Stomach smooth muscle (tissue), 2 donors: ENCODE measurements around the gene DNAJC12.
"Not testable (repeated sequence)": the region's sequence is repeated elsewhere in the genome, so short reads cannot be mapped to it uniquely, and the experiment has no call there.

Source experiments
- H3K27ac ChIP-seq: one replicate; pipeline ENCODE4 v1.7.0; 2013; ENCODE audit warnings: mild to moderate bottlenecking, low read length, inconsistent platforms
- H3K27me3 ChIP-seq, 2 donors: one replicate each; pipeline ENCODE4 v1.7.0; 2013; ENCODE audit warnings: low read length in 2 of 2; ENCODE audit not compliant: insufficient read depth in 2 of 2, control insufficient read depth in 1 of 2
- H3K36me3 ChIP-seq, 2 donors: one replicate each; pipeline ENCODE4 v1.7.0; 2013; ENCODE audit warnings: low read length in 2 of 2; ENCODE audit not compliant: control insufficient read depth in 2 of 2, insufficient read depth in 2 of 2
- H3K4me1 ChIP-seq: one replicate; pipeline ENCODE4 v1.7.0; 2013; ENCODE audit warnings: low read length; ENCODE audit not compliant: control insufficient read depth, insufficient read depth
- H3K4me3 ChIP-seq, 2 donors: one replicate each; pipeline ENCODE4 v1.7.0; 2013; ENCODE audit warnings: low read length in 2 of 2
- H3K9ac ChIP-seq, 2 donors: one replicate each; pipeline ENCODE4 v1.7.0; 2013; ENCODE audit warnings: low read length in 2 of 2, mild to moderate bottlenecking in 1 of 2
- H3K9me3 ChIP-seq, 2 donors: one replicate each; pipeline ENCODE4 v1.7.0; 2013; ENCODE audit warnings: low read length in 2 of 2; ENCODE audit not compliant: control insufficient read depth in 2 of 2
- donor health status: healthy.
- donor health status: Pancreatic carcinoma.

The DNAJC12 gene

DNA sequence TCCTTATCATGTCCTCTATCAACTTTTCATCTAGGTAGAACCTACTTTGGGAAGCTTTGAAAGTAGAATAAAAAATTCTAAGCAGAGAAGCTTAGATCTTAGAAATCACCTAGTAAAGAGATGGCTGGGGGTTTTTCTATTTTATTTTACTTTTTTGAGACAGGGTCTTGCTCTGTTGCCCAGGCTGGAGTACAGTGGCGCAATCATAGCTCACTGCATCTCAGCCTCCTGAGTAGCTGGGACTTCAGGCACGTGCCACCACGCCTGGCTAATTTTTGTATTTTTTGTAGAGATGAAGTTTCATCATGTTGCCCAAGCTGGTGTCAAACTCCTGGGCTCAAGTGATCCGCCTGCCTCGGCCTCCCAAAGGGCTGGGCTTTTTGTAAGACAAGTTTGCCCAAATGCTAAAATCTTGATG is 57.8 kb downstream of the DNAJC12 start:
- H3K27ac ChIP-seq, H3K9ac ChIP-seq: not testable (repeated sequence)

DNA sequence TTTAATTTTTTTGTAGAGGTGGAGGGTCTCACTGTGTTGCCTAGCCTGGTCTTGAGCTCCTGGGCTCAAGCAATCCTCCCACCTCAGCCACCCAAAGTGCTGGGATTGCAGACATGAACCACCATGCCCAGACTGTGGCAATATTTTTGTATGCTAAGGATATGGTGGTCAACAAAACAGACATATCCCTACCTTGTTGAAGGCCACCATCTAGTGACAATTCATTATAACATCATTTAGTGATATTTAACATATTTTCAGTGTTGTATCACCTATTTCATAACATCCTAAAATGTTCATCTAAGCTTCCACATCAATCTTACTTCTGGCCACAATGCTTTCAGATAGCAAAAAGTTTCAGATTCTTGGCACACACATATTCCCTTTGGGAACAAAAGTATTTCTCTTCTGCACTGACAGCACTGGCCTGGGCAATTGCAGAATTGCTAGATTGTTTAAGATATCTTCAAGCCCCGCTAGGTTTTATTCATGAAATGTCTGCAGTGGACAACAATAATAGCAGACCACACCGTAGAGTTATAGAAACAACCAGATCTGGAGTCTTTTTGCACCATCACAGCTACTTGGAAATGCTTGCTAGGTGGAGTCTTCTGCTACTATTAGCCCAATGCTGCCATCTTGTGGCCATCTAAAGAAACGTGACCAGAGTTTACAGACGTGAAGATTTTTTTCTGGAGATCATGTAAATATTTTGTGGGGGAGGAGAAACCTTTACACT is 58.4 kb downstream of the DNAJC12 start:
- peaks cover 6% of the 10 kb centered on the region for H3K4me1 ChIP-seq
- no peaks in the 10 kb centered on the region for H3K9me3 ChIP-seq
- H3K9ac ChIP-seq: no peak overlapping the region
- no peaks in the 10 kb centered on the region for H3K36me3 ChIP-seq
- no peak overlapping the region for H3K27ac ChIP-seq
- peak overlapping the region in 1 of 2 donors; percentile 51 for H3K4me3 ChIP-seq
- H3K27me3 ChIP-seq: no peaks in the 10 kb centered on the region

More for the DNA sequence above, 57.8 kb downstream of the DNAJC12 start:
- not testable (repeated sequence) for H3K36me3 ChIP-seq, H3K4me3 ChIP-seq, H3K4me1 ChIP-seq, H3K9me3 ChIP-seq, H3K27me3 ChIP-seq

DNA sequence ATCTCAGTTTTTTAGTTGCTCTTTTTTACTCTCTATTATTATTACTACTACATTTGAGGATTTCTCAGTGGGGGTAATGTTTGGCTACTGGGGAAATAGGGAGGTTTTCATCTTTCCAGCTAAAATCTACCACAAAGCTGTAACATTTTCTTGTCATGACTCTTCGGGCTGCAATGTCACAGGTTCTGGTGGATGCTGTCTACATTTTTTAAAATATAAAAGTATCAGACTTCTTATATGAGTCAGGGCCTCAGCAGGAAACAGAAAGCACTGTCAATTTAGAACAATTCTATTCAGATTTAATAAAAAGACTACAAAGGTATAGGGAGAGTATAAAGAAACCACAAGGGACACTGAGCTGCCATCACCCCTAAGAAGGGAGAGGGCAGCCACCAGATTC is 61.6 kb downstream of the DNAJC12 start:
- H3K9ac ChIP-seq: no peak overlapping the region
- no peaks in the 10 kb centered on the region for H3K27me3 ChIP-seq
- no peak overlapping the region for H3K4me3 ChIP-seq
- H3K36me3 ChIP-seq: no peaks in the 10 kb centered on the region
- H3K4me1 ChIP-seq: peaks cover 6% of the 10 kb centered on the region
- H3K27ac ChIP-seq: no peak overlapping the region
- no peaks in the 10 kb centered on the region for H3K9me3 ChIP-seq

DNA sequence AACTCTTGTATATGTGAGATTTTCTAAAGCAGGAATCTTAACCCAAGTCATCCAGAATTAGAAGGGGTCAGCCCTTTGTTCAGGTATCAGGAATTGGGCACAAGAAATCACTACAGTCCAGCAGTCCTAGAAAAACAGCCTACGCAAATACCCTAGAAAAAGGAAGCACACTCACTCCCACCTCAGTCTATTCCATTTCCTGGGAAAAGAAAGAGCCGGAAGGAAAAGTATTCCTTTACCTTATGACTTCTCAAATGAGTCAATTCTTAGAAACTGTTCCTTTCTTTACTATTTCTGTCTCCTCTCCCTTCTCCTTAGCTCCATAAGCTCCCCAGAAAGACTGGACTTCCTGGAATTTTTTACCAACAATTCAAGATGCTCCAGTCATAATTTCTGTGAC is 62.7 kb downstream of the DNAJC12 start:
- H3K4me1 ChIP-seq: peaks cover 6% of the 10 kb centered on the region
- H3K4me3 ChIP-seq: no peak overlapping the region
- no peaks in the 10 kb centered on the region for H3K36me3 ChIP-seq
- no peaks in the 10 kb centered on the region for H3K9me3 ChIP-seq
- H3K27ac ChIP-seq: no peak overlapping the region
- no peaks in the 10 kb centered on the region for H3K27me3 ChIP-seq
- H3K9ac ChIP-seq: no peak overlapping the region

DNA sequence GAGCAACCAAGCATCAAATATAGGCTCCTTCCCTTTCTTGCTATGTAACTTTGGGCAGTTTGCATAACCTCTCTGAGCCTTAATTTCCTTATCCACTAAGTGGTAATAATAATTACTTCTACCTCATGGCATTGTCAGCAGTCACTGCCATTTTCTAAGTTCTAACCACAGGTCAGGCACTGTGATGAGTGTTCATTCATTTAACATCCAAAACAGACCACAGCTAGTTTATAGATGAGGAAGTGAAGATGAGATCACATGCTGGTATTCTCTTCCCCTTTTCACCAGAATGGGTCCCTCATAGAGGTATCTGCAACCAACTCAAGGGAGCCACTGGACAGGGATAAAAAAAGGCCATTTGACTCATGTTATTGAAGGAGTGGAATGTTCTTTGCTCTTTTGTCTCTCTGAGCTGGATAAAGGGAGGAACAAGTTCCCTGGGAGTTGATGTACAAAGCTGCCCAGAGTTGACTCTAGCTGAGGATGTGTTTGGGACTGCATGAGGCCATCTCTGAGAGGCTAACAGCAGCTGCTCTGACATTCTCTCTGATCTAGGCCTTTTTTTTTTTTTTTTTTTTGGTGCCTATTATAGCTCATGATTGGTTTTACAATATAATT is 65.0 kb downstream of the DNAJC12 start:
- no peak overlapping the region for H3K9ac ChIP-seq
- no peaks in the 10 kb centered on the region for H3K27me3 ChIP-seq
- no peak overlapping the region for H3K4me3 ChIP-seq
- no peaks in the 10 kb centered on the region for H3K9me3 ChIP-seq
- no peaks in the 10 kb centered on the region for H3K36me3 ChIP-seq
- no peaks in the 10 kb centered on the region for H3K4me1 ChIP-seq
- no peak overlapping the region for H3K27ac ChIP-seq

DNA sequence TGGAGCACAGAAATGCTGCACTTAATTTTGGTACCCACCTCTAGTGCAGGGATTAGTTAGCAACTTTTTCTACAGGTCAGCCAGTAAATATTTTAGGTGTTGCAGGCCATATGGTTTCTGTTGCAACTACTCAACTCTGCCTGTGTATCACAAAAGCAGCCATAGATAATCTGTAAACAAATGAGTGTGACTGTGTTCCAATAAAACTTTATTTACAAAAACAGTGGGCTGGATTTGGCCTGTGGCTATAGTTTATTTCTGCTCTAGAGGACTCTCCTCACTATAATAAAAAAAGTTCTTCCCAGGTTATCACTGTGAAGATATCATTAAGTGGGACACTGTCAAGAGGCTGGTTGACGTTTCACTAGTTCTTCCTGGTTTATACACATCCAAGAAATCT is 65.8 kb downstream of the DNAJC12 start:
- Histone ChIP-seq H3K9me3 (no peaks in the 10 kb centered on the region), H3K27ac (no peak overlapping the region), H3K4me1 (no peaks in the 10 kb centered on the region), H3K9ac (no peak overlapping the region), H3K27me3 (no peaks in the 10 kb centered on the region), H3K4me3 (no peak overlapping the region), H3K36me3 (no peaks in the 10 kb centered on the region)

DNA sequence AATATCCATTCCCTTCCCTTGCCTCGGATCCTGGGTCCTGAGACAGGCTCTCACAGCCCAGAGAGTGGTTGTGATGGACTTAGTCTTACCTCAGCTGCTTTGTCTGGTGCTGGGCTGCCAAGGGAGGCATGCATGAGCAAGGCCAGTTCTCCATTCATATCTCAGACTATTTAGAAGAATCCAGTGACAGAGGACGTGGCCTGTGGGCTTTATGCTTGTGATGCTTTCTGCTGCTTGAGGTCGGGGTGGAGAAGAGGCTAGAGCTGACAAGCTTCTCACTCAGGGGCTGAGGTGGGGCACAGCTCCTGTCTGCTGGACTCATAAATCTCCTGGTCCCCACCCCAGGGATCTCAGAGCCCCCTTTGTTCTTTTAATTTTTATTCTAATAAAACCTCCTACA is 66.8 kb downstream of the DNAJC12 start:
- Histone ChIP-seq H3K36me3 (no peaks in the 10 kb centered on the region), H3K4me3 (no peak overlapping the region), H3K27me3 (no peaks in the 10 kb centered on the region), H3K4me1 (no peaks in the 10 kb centered on the region), H3K27ac (no peak overlapping the region), H3K9ac (no peak overlapping the region), H3K9me3 (no peaks in the 10 kb centered on the region)

DNA sequence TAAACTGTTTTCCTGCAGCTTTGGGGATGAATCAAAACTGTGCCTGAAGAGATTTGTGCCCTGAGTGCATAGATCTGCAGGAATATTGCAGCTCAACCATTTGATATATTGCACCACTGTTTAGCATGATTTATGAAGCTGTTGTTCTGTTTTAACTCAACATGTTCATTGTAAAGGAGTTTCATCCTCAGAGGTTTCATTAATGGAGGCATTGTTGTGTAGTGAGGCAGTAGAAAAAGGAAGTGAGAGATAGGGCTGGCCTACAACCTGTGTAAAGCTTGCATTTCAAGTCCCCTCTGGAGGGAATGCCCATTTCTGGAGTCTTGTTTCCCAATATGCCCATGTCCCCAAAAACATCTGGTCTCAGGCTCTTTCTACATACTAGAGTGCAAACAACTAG is 67.5 kb downstream of the DNAJC12 start:
- no peaks in the 10 kb centered on the region for H3K4me1 ChIP-seq
- no peaks in the 10 kb centered on the region for H3K9me3 ChIP-seq
- no peaks in the 10 kb centered on the region for H3K27me3 ChIP-seq
- H3K4me3 ChIP-seq: no peak overlapping the region
- no peak overlapping the region for H3K27ac ChIP-seq
- H3K9ac ChIP-seq: no peak overlapping the region
- H3K36me3 ChIP-seq: no peaks in the 10 kb centered on the region

DNA sequence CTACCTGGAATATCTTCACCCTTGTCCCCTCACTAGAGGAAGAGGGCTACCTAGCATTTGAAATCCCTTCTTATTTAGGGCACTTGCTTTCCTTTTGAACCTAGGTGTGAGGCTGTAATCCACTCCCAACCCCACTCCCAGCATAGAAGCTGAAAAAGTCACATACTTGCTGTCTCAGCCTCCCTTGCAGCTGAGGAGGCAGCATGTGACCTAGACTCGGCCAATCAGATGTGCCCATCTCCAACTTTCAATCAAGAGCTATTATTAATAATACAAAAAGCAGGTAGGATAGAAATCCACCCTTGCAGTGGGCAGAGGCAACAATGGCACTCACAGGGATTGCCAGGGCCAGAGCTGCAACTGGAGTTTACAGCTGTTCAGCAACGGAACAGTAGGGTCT is 70.7 kb downstream of the DNAJC12 start:
- peaks cover 3% of the 10 kb centered on the region for H3K4me1 ChIP-seq
- H3K36me3 ChIP-seq: no peaks in the 10 kb centered on the region
- H3K9ac ChIP-seq: no peak overlapping the region
- no peaks in the 10 kb centered on the region for H3K27me3 ChIP-seq
- no peak overlapping the region for H3K27ac ChIP-seq
- no peaks in the 10 kb centered on the region for H3K9me3 ChIP-seq
- no peak overlapping the region for H3K4me3 ChIP-seq

DNA sequence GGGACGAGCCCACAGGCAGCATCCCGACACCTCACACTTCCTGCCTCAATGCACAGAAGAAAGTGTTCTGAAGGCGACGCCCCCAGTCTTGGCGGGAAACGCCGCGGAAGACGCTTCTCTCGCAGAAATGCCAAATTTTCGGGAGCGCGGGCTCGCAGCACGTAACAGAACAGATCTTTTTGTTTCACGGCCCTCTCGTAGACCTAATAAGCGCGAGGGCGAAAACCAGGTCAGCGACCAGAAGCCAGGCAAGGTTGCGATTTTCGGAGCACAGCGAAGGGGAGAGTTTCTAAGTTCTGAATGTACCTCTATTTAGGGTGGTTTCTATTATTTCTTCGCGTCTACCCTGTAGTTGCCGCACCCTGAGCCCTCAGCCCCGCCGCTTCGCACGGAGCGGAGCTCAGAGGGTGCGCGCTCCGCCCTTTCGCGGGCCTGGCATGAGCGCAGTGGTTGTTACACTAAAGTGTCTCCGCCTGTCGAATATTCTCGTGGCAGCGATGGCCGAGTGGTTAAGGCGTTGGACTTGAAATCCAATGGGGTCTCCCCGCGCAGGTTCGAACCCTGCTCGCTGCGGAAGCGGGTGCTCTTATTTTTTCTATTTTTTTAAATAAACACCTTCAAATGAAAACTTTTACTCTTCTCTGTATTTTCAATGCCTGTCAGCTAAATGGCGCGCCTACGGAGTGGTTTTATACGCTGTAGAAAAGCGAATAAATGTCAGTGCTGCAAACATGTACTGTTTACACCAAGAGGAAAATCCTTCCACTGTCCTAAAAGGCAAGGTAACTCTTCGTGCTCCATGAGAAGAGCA is 73.8 kb downstream of the DNAJC12 start:
- Histone ChIP-seq H3K27me3 (no peaks in the 10 kb centered on the region), H3K4me1 (peaks cover 3% of the 10 kb centered on the region), H3K36me3 (no peaks in the 10 kb centered on the region), H3K27ac (peak overlapping the region; percentile 94), H3K9me3 (no peaks in the 10 kb centered on the region), H3K9ac (peak overlapping the region; percentile 91 to 93), H3K4me3 (peak overlapping the region; percentile 97 to 98)
